Cortex of kidney (tissue), 1 donor: ENCODE results near the gene ZNF493.
A peak's percentile ranks its signal among the peaks of the same experiment; 100 is the strongest.

Source experiments
- DNase-seq: peaks from one replicate; lab custom pipeline; 2025; lab: John Stamatoyannopoulos, UW

ZNF493 gene

DNA sequence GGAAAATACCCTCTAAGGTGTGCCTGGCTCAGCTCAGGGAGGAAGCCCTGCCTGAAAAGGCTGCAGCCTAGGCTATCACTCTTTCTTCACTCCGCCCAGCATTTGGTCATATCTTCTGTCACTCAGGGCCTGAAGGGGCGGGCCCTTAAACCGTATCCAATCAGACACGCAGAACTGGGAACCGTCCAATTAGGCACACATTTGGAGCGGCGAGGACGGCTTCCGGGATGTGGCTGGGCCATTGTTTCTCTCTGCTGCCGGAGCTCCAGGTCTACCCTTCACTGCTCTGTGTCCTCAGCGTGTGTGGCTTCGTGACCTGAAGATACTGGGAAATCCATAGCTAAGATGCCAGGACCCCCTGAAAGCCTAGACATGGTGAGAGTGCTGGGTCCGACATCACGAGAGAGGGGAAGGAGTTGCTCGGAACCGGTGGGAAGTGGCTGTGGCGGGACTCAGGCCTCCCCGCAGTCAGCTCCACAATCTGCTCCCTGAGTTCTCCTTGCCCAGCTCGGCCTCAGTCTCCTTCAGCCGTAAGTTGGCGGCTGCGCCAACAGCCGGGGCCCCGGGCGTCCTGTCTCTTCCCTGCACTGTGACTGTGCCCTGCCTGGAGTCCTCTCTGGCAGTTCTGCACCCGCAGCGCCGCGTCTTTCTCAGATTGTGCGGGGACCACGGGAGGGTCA, at the start of gene ZNF493:
TSS of gene ZNF493 (plus strand) at position 241 of the 680 bp plus-strand sequence. CDS start at position 346, 105 bp downstream.
- no peak for DNase-seq

DNA sequence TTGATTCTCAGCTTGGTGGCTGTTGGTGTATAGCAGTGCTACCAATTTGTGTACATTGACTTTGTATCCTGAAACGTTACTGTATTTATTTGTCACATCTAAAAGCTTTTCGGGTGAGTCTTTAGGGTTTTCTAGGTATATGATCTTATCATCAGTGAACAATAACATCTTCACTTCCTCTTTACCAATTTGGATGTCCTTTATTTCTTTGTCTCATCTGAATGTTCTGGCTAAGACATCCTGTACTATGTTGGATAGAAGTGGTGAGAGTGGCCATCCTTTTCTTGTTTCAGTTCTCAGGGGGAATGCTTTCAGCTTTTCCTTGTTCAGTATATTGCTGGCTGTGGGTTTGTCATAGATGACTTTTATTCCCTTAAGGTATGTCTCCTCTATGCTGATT, 44.1 kb upstream of the ZNF493 start:
- no peak for DNase-seq

DNA sequence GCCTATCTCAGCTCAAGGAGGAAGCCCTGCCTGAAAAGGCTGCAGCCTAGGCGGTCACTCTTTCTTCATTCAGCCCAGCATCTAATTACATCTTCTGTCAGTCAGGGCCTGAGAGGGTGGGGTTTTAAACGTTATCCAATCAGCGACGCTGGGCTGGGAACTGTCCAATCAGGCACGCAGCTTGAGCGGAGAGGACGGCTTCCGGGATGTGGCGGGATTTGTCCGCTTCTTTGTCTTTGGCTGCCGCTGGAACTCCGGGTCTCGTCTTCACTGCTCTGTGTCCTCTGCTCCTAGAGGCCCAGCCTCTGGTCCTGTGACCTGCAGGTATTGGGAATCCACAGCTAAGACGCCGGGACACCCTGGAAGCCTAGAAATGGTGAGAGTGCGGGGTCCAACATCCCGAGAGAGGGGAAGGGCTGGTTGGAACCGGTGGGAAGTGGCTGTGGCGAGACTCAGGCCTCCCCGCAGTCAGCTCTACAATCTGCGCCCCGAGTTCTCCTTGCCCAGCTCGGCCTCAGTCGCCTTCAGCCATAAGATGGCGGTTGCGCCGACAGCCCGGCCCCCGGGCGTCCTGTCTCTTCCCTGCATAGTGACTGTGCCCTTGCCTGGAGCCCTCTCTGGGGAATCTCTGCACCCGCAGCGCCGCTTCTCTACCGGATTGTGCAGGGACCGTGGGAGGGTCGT, 38.0 kb upstream of the ZNF493 start, which contains the start of gene ZNF738:
TSS of gene ZNF738 (plus strand) at position 233 of the 684 bp plus-strand sequence. CDS start at position 374, 141 bp downstream.
- DNase-seq, result peak; percentile 6

DNA sequence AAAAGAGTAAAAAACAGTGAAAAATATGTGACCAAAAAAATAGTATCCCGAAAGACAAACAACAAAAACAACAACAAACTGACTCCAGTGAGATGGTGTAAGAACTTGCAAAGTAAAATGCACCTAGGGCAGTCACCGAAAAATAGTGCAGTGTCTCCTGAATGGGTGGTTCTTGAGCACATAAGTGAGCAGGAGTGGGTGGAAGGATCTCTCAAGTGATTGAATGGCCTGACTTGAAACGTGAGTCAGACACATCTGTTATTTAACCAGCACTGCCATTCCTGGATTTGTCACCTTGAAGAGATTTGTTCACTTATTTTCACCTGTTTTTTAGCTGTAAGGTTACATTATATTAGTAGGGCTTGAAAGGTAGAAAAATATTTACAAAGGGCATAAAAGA, 34.6 kb upstream of the ZNF493 start:
- no peak for DNase-seq

DNA sequence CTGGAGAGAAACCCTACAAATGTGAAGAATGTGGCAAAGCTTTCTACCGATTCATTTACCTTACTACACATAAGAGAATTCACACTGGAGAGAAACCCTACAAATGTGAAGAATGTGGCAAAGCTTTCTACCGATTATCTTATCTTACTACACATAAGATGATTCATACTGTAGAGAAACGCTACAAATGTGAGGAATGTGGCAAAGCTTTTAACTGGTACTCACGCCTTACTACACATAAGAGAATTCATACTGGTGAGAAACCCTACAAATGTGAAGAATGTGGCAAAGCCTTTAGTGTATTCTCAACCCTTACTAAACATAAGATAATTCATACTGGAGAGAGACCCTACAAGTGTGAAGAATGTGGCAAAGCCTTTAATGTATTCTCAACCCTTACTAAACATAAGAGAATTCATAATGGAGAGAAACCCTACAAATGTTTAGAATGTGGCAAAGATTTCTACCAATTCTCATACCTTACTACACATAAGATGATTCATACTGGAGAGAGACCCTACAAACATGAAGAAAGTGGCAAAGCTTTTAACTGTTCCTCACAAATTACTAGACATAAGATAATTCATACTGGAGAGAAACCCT, 12.9 kb upstream of the ZNF493 start:
- DNase-seq, result no peak

DNA sequence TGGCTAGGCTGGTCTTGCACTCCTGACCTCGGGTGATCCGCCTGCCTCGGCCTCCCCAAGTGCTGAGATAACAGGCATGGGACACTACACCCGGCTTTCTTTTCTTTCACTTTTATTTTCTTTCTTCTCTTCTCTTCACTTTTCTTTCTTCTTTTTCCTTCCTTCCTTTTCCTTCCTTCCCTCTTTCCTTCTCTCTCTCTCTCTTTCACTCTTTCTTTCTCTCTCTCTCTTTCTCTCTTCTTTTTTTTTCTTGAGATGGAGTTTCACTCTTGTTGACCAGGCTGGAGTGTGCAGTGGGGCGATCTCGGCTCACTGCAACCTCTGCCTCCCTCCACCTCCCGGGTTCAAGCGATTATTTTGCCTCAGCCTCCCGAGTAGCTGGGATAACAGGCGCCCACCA, 812 bp upstream of the ZNF493 start:
- DNase-seq, result no peak

DNA sequence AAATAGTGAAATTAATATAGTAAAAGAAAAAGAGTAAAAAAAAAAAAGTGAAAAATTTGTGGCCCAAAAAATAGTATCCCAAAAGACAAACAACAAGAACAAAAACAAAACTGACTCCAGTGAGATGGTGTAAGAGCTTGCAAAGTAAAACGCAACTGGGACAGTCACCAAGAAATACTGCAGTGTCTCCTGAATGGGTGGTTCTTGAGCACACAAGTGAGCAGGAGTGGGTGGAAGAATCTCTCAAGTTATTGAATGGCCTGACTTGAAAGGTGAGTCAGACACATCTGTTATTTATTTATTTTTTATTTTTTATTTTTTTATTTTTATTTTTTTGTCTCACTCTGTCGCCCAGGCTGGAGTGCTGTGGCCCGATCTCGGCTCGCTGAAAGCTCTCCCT, 1.9 kb downstream of the ZNF493 start:
- DNase-seq, result no peak

DNA sequence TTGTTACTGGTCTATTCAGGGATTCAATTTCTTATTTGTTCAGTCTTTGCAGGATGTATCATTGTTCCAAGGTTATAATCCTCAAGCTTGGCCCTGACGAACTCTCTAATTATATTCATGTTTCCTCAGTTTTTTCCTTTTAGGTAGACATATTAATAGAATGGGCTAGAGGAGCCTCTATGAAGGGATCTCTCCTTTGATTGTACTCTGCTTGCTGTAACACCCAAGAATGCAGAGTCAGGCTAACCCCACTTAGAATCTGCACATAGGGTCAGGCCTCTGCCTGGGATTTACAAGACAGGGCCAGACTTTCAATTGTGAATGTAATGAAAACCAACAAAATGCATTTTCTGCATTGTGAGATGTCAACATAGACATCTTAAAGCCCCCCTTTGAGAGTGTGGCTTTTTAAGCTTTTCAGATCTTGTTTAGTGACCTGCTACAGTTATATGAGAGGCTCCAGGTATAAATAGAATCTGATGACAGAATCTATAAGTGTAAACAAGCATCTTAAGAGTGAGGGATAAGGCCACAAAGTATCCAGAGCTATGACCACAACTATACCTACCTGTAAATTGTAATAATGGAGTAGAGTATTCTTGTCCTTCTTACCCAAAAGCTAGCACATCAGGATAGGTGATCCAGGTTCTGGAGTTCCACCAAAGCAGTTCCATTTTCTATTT, 5.5 kb downstream of the ZNF493 start:
- no peak for DNase-seq

DNA sequence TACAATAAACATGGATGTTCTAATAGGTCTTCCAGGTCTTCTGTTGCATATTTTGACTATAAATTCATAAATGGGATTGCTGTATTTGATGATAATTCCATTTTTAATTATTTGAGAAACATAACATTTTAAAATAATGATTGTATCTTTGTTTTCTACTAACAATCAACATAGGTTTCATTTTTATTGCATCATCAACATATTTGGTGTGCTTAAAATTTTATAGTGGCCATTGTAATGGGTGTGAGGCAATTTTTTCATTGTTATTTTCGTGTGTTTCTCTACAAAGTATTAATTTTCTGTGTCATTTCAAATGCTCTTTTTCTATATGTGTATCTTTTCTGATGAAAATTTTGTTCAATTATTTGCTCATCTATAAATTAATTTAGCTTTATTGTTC, 13.2 kb downstream of the ZNF493 start:
- no peak for DNase-seq

DNA sequence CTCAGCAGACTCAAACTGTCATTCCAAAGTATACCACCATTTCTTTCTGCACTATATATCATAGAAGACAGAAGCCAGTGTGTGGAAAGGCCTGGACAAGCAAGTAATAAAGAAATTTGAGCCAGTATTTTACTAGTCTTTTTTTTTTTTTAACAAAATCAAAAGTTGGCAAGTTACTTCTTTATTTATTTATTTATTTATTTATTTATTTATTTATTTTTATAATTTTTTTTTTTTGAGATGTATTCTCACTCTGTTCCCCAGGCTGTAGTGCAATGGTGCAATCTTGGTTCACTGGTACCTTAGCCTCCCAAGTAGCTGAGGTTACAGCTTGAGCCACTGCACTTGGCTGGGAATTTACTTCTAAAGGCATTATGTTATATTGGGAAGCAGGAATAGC, 25.3 kb downstream of the ZNF493 start:
- no peak for DNase-seq

DNA sequence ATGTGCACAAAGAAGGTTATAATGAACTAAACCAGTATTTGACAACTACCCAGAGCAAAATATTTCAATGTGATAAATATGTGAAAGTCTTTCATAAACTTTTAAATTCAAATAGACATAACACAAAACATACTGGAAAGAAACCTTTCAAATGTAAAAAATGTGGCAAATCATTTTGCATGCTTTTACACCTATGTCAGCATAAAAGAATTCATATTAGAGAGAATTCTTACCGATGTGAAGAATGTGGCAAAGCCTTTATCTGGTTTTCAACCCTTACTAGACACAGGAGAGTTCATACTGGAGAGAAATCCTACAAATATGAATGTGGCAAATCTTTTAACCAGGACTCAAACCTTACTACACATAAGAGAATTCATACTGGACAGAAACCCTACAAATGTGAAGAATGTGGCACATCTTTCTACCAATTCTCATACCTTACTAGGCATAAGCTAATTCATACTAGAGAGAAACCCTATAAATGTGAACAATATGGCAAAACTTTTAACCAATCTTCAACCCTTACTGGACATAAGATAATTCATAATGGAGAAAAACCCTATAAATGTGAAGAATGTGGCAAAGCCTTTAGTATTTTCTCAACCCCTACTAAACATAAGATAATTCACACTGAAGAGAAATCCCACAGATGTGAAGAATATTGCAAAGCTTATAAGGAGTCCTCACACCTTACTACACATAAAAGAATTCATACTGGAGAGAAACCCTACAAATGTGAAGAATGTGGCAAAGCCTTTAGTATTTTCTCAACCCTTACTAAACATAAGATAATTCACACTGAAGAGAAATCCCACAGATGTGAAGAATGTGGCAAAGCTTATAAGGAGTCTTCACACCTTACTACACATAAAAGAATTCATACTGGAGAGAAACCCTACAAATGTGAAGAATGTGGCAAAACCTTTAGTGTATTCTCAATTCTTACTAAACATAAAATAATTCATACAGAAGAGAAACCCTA, 26.4 kb downstream of the ZNF493 start:
- DNase-seq, result no peak

DNA sequence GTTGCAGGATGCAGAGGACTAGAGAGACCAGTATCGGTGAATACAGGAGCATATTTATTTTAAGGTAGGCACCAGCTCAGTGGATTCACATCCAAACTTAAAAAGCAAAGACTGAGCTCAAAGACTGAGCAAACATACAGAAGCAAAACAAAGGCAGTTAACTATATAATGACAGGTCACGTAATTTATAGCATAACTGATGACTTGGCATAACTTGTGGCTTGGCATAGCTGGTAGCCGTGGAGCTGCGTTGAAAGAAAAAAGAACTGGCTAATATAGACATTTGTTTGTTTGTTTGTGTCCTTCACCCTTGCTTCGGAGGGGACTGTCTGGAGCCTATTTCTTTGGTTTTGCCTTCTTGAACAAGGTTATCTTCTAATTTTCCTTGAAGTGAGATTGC, 33.7 kb downstream of the ZNF493 start:
- no peak for DNase-seq

DNA sequence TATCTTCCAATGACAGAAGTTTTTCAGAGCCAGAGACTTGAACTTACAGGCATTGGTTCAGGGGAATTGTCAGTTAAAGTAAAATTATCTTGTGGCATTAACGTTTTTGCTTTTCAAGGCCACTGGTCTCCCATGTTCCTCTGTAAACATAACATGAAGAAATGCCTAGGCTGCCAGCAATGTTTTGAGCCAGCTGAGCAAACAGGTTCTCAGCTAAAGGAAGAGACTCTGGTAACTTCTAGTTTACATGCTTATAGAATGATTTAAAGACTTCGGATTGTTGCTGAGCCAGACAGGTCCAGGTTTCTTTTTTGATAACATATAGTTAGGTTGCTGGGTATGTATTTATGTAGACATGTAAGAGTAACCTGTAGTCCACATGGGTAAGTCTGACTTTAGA, 35.7 kb downstream of the ZNF493 start:
- DNase-seq, result no peak

DNA sequence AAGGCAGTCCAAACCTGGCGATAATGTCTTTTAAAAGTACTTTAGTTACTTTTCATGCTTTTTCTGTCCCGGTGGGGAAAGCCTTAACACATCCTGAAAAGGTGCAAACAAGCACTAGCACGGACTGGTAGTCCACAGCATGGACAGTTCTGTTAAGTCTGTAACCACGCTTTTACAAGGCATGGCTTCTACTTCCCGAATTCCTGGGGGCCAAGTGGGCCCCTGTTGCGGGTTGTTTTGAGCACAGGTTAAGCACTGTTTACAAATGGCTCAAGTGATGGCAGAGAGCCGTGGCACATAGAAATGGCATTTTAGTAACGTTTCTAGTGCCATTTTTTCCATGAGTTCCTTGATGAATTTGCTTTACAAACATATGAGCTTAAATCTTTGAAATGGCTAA, 37.6 kb downstream of the ZNF493 start:
- DNase-seq, result no peak

DNA sequence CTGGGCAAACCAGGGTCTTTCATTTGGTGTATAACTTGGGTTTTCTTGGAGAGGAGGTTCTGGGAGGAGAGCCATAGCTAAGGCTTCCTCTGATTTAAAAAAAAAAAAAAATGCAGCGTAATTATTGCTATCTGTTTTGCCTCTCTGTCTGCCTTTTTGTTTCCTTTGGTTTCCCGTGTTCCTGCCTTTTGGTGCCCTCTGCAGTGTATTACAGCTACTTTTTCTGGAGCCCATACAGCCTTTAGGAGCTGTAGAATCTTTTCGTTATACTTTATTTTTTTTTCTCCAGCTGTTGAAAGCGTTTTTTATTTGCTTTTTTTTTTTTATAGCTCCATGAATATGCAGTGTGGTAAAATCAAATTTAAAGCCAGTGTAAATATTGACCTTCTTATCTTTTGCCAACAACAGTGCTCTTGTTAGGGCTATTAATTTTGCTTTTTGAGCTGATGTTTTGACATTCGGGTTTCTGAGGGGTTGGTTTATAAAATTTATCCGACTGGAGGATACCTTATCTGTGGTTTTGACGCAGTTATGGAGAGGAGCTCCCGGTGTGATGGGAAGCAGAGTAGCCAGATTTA, 38.1 kb downstream of the ZNF493 start:
- DNase-seq, result no peak

DNA sequence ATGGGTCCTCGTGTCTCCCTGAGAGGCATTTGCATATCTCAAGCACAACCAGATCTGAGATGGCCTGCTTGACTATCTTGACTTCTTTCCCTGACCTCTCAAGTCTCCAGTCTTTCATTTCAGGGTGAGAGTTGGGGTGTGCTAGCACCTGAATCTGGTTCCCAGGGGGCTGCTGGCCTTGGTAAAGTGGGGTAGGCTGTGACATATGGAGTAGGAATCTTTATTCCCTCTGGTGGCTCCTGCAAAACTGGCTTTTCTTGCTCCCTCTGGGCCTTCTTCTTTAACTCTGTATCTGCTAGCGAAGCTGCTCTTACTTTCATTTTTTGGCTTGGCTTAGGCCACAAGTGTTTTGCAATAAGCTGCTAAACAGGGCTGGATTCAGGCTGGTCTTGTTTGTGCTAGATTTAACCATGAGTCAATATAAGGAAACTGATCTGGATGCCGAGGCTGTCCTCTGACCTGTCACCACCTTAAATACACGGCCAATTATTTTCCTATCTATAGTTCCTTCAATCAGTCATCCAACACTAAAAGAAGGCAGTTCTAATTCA, 42.3 kb downstream of the ZNF493 start:
- no peak for DNase-seq

DNA sequence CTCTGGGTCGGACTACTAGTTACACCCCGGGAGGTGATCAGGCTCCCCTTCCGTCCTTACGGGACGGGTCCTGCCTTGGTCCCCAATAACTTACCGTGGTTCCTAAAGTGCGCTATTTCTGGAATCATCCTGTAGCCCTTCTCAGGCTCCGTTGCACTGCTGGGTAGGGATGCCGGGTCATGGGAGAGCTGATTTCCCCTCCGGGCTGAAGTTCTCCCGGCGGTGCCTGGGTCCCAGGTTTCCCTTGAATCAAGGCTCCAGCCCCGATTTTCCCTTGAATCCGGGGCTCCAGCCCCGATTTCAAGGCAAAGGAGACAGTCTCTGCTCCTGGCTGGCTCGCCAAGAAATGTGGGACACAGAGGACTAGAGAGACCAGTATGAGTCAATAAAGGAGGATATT, 43.4 kb downstream of the ZNF493 start:
- DNase-seq, result no peak

DNA sequence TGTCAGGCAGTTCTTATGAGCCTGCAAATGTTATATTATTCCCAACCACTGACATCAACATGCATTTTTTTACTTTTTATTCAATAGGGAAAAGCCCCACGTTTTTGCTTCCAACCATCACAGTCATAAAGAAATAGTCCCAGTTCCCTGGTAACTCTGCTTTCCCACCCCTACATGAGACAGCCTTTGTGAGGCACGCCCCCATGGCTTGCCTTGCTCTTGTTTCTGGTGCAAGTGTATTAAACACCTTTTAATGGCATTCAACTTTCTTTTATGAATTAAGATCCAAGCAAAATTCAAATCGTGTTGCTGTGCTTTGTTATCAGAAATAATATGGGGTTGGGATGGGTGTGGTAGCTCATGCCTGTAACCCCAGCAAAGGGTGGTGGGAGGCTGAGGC, 54.3 kb downstream of the ZNF493 start:
- no peak for DNase-seq

DNA sequence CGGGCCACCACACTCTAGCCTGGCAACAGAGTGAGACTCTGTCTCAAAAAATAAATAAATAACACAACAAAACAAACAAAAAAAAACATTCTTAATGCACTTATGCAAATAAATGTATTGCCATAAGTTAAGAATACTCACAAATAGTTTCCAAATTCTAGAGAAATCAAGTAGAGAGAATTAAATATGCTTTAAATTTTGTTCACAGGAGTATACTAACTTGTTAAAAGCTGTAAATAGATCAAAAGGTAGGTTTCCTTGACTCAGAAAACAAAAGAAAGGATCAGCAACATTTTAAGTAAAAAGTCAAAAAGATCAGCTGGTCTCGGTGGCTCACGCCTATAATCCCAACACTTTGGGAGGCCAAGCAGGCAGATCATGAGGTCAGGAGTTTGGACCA, 58.0 kb downstream of the ZNF493 start:
- DNase-seq, result no peak

DNA sequence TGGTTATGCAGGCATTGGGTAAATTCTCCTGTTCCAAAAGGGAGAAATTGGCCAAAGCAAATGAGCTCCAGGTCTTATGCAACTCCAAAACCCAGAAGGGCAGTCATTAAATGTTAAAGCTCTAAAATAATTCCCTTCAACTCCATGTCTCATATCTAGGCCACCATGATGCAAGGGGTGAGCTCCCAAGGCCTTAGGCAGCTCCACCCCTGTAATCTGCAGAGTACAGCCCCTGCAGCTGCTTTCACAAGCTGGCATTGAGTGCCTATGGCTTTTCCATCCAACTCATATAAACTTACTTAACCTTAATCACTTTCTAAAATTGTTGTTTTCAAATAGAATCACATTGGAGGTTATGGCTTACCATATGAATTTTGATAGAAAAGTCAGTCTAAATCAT, 63.8 kb downstream of the ZNF493 start:
- DNase-seq, result no peak

DNA sequence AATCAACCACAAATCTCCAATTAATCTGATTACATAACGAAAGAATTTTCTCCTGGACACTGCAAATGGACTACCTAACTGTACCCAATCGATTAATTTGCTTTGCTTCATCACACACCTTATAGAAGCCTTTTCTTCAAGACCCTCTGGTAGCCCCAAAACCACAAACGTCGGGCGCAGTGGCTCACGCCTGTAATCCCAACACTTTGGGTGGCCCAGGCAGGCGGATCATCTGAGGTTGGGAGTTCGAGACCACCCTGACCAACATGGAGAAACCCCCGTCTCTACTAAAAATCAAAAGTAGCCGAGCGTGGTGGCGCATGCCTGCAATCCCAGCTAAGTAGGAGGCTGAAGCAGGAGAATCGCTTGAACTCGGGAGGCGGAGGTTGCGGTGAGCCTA, 65.6 kb downstream of the ZNF493 start:
- no peak for DNase-seq
